IPS DF 4.7 (cell line): ENCODE data around the gene LSR.
"Not testable (repeated sequence)": the region's sequence is repeated elsewhere in the genome, so short reads cannot be mapped to it uniquely, and the experiment has no call there.

ENCODE experiments used
- DNase-seq: peaks from one replicate; pipeline ENCODE4 v3.0.0-alpha.2; 2013; ENCODE audit warnings: low spot score; ENCODE audit errors: extremely low read depth

LSR gene

DNA sequence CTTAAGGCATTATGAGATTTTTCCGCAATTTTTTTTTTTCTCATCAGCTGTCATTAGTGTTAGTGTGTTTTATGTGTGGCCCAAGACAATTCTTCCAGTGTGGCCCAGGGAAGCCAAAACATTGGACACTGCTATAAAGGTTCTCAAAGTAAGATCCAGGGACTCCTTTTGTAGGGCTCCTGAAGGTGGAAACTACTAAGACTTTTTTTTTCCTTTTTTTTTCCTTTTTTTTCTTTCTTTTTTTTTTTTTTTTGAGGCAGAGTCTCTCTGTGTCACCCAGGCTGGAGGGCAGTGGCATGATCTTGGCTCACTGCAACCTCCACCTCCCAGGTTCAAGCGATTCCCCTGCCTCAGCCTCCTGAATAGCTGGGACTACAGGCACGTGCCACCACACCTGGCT lies 36.7 kb downstream of the LSR start:
- DNase-seq = not testable (repeated sequence)

DNA sequence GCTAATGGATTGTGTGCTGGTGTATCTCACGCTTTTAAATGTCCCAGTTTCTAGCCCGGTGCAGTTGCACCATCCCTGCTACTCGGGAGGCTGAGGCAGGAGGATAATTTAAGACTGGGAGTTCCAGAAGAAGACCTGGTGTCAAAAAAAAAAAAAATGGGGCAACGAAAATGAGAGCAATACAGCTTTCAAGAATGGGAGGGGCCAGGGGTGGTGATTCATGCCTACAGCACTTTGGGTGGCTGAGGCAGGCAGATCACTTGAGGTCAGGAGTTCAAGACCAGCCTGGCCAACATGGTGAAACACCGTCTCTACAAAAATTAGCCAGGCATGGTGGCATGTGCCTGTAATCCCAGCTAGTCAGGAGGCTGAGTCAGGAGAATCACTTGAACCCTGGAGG lies 37.3 kb downstream of the LSR start:
- DNase-seq = not testable (repeated sequence)

DNA sequence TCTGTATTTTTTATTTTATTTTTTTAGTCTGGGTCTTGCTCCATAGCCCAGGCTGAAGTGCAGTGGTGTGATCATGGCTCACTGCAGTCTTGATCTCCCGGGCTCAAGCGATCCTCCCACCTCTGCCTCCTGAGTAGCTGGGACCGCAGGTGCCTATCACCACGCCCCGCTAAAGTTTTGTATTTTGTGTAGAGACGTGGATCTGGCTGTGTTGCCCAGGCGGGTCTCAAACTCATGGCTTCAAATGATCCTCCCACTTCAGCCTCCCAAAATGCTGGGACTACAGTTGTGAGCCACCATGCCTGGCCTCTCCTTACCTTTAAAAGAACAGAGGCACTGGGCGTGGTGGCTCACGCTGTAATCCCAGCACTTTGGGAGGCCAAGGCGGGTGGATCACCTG lies 38.9 kb downstream of the LSR start:
- DNase-seq = no peak

DNA sequence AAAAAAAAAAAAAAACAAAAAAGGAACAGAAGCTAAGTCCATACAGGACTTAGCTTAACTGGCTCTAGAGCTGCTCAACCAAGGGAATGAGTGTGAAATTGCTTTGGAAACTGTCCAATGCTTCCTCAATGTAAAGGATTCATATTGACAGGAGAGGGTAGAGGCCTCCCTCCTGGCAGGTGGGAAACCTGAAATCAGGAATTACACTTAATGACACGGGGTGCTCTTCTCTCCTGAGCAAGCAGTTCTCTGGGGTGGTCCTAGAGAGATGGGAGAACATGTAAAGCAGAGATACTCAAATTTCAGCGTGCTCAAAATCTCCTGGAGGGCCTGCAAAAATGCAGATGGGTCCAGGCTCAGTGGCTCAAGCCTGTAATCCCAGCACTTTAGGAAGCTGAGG lies 39.5 kb downstream of the LSR start:
- DNase-seq = no peak

DNA sequence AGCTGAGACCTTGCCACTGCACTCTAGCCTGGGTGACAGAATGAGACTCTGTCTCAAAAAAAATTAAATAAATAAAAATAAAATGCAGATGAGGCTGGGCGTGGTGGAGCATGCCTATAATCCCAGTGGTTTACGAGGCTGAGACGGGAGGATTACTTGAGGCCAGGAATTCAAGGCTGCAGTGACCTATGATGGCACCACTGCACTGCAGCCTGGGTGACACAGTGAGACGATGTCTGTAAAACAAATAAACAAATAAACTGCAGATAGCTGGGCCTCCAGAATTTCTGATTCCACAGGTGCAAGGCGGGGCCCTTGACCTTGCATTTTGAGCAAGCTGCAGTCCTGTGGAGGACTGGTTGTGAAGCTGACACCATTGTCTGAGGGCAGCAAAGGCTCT lies 40.1 kb downstream of the LSR start:
- DNase-seq = no peak

DNA sequence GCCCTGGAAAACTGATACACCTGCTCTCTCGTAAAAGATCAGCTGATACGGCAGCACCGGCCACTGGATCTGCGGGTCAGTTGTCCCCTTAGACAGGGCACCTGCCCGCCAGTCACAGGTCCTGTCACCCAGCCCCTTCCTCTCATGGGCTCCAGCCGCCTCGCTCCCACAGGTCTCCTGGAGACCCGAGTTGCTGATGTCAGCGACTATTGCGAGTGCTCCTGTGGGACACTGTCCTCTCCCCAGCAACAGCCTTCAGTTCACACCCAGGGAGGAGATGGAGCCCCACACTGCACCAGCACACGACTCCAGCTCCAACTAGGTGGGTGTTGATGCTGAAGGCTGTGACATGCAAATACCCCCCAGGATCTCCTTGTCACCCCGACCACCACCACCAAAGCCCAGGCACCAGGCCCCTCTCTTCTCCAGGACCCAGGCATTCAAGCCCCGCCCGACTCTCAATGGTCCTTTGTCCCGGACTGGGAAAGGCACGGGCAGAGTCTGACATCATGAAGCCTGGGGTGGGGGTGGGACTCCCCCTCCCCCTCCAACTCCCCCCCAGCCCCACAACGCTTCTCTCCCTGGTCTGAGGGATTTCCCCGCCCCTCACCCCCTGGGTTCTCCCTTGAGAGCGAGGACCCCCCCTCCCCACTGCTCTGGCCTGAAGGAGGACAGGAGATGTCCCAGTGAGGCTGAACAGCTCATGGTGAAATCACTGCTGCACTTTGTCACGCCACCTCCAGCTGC lies 41.8 kb downstream of the LSR start:
- DNase-seq = no peak

DNA sequence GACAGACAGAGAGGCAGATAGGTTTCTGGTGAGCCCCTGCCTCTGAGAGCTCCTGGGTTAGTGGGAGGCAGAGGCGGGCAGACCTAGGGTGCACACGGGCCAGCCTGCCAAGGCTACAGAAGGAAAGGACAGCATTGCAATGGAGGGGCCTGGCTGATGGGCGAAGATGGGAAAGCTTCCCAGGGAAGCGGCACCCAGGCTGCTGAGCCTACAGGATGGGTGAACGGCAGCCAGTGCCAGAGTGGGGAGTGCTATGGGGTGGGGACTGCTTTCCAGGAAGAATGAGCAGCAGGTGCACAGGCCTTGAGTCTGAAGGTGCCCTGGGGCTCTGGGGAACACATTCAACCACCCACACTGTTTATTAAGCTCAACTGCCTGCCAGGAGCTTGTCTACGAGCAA lies 42.5 kb downstream of the LSR start:
- no peak for DNase-seq

DNA sequence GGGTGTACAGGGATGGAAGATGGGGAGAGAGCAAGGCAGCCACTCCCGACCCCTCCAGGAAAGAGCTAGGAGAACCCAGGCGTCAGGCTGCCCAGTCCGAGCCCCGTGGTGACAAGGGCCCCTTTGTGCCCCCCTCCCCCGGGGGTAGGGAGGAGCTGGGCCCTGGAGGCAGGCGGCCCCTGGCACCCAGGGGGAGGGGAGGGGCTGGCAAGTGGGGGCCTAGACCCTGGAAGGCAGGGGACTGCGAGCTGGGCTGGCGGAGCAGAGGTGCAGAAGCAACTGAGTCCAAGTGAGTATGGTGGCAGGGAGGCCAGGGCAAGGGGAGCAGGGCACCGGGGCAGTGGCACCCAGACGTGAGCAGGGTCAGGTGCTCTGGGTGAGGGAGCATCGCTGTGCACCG lies 43.1 kb downstream of the LSR start, which contains the start of gene MAG:
Gene MAG, plus strand, starts transcription at position 246 of the 400 bp plus-strand sequence. CDS start 3,248 bp downstream, outside the sequence.
- no peak for DNase-seq

DNA sequence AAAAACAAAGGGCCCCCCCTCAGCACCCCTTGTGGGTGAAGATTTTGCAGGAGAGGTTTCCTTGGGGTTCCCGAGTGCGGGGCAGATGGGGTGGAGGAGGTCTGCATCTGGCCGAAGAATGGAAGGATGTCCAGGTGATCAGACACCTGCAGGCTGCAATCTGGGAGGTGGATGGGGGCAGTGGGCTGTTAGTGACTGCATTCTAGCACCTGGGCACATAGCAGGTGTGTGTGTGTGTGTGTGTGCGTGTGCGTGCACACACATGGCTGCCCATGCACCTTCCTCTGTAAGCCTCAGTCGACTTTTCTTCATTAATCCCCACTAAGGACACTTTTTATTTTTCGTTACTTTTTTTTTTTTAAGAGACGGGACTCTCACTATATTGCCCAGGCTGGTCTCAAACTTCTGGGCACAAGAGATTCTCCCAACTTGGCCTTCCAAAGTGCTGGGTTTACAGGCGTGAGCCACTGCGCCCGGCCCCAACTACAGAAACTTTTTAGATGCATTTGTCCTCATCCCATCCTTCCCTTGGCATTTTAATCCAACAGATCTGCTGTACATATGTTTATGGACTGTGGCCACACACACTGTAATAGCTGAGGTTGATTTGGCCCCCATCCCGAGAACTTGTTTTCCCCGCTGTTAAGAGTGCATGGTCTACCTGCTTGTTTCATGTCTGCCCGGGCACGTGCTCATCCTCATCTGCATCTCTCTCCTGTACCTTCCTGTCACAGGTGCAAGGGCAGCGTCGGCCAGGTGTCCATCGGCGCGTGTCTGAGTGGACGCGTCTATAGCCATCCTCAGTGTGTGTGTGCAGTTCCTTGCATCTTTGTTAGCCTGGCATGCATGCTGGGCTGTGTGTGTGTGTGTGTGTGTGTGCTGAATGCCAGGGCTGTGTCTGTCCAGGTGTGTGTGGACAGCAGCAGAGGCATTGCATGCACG lies 43.9 kb downstream of the LSR start:
- no peak for DNase-seq

DNA sequence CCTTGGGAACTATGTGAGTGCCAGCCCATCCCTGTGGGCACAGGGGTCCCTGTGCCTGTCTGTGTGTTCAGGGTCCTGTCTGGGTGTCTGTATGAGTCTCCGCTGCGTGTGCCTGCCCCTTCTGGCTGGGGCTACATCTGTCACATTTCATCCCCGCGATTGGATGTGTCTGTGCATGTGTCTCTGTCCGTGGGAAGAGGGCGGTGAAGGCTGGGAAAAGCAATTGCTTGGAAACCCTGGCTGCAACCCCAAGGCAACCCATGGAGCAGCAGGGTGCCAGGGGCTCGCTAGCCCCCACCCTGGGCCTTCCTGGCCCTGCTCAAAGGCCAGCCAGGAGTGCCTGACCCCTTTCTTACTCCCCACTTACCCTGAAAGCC lies 44.5 kb downstream of the LSR start:
- DNase-seq = no peak

DNA sequence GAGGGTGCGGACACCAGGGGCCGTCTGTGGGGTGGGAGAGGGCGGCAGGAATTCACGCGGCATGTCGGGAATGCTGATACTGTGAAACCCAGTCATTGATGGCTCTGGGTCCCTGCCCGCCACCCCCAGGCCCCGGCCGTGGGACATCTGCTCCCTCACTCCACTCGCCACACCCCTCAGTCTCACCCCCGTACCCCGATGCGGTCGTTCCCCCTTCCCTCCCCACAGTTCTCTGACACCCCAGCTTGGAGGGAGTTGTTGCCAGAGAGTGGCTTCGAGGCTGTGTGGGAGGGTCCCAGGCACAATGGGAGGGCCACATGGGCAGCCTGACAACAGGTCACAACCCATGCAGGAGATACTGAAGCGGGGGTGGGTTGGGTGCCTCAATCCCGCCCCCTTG lies 45.0 kb downstream of the LSR start:
- no peak for DNase-seq

DNA sequence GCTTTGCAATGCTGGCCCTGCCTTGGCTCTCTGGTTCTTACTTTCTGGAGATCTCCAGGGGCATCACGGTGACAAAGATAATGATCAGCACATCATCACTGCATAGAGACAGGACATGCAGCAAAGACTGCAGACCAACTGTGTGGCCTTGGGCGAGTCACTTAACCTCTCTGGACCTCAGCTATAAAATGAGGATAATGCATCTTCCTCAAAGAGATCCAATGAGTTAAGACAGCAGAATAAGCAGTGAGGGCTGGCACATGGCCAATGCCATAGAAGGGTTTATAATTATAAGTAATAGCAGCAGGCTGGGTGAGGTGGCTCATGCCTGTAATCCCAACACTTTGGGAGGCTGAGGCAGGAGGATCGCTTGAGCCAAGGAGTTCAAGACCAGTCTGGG lies 45.5 kb downstream of the LSR start:
- DNase-seq = no peak

DNA sequence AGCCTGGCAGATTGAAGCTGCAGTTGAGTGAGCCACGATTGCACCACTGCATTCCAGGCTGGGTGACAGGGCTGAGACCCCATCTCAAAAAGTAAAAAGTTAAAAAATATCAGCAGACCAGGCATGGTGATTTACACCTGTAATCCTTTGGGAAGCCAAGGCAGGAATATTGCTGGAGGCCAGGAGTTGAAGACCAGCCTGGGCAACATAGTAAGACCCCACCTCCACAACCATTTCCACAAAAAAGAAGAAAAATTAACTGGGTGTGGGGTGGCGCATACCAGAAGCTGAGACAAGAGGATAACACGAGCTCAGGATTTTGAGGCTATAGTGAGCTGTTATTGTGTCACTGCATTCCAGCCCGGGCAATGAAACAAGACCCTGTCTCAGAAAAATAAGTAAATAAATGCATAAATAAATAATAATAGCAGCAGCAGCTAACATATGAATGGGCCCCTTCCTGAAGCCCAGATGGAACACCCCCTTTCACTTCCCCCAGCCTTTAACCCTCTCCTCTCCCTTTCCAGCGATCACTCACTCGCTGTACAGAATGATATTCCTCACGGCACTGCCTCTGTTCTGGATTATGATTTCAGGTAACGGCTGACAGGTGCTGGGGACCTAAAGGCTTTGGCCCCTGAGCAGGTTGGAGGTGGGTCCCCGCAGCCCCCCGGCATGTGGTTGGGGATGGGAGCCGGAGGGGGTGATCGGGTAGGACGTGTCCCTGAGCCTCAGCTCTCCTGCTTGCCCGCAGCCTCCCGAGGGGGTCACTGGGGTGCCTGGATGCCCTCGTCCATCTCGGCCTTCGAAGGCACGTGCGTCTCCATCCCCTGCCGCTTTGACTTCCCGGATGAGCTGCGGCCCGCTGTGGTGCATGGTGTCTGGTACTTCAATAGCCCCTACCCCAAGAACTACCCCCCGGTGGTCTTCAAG lies 46.3 kb downstream of the LSR start:
- no peak for DNase-seq

DNA sequence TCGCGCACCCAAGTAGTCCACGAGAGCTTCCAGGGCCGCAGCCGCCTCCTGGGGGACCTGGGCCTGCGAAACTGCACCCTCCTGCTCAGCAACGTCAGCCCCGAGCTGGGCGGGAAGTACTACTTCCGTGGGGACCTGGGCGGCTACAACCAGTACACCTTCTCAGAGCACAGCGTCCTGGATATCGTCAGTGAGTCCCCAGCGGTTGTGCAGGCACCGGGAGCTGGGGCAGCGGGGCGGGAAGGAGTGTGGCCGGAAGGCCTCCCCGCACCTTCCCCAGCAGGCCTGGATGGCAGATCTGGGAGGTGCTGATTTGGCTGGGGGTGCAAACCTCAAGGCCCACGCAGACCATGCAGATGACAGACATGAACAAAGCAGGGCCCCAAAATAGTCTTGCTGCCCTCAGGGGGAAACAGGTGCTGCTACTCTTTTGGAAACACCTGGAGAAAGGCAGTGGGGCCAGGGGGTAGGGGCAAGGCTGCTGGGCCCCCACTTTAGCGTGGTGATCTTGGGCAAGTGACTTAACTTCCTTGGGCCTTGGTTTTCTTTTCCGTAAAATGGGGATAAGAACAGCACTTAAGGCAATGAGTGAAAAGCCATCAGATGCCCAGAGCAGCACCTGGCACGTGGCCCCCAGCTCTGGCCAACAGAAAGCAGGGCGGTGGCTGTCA lies 47.1 kb downstream of the LSR start:
- no peak for DNase-seq

DNA sequence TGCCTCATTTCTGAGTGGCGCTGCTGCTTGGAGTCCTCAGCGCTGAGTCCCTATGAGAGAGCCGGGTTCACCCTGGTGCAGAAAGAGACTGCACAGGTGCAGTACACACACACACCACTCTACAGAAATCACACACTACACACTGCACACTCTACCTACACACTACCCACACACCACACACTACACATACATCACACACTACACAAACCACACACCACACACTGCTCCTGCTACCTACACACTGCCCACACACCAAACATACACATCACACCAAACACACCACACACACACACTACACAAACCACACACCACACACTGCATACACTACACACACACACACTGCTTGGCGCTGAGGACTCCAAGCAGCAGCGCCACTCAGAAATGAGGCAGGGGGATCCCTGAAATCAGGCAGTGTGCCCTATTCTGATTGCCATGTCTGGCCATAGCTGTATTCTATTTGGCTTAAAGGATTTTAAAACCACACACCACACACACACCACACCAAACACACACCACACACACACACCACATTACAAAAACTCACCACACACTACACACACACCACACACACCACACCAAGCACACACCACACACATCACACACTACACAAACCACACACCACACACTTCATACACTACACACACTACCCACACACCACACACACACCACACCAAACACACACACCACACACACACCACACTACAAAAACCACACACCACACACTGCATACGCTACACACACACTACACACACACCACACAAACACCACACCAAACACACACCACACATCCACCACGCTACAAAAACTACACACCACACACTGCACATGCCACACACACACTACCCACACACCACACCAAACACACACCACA lies 48.1 kb downstream of the LSR start:
- no peak for DNase-seq

DNA sequence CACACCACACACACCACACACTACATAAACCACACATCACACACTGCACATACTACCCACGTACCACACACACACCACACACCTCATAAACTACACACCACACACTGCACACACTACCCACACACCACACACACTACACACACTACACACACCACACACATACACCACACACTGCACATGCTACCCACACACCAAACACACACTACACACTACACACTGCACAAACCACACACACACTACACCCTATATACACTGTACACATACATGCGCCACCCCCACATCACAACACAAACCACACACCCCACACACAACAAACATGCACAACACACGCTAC lies 48.7 kb downstream of the LSR start:
- DNase-seq = no peak

DNA sequence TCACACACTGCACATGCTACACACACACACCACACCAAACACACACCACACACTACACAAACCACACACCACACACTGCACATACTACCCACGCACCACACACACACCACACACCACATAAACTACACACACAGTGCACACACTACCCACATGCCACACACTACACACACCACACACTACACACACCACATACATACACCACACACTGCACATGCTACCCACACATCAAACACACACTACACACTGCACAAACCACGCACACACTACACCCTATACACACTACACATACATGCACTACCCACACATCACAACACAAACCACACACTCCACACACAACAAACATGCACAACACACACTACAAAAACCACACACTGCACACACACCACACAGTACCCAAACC lies 49.1 kb downstream of the LSR start:
- no peak for DNase-seq

DNA sequence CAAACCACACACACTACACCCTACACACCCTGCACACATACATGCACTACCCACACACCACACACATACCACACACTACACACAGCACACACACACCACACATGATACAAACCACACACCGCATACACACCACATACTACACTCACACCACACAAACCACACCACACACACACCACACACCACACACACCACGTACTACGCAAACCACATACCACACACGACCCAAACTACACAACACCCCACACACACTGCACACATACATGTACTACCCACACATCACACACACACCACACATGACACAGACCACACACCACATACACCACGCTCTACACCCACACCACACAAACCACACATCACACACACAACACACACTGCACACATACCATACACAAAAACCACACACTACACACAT lies 49.8 kb downstream of the LSR start:
- no peak for DNase-seq

DNA sequence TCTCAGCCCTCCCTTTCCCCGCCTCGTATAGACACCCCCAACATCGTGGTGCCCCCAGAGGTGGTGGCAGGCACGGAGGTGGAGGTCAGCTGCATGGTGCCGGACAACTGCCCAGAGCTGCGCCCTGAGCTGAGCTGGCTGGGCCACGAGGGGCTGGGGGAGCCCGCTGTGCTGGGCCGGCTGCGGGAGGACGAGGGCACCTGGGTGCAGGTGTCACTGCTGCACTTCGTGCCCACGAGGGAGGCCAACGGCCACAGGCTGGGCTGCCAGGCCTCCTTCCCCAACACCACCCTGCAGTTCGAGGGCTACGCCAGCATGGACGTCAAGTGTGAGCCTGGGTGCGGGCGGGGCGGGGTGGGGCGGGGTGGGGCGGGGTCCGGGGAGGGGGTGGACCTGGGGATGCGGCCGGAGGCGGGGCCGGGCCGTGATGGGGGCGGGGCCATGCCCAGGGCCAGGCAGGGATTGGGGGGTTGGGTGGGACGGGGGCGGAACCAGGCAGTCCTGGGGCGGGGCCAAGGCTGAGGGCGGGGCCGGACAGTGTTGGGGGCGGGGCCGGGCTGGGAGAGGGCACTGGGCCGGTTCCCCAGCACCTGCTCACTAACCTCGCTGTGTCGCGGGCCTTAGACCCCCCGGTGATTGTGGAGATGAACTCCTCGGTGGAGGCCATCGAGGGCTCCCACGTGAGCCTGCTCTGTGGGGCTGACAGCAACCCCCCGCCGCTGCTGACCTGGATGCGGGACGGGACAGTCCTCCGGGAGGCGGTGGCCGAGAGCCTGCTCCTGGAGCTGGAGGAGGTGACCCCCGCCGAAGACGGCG lies 50.9 kb downstream of the LSR start:
- DNase-seq = no peak
